Measurements from ENCODE around the gene PARPBP.

DNA sequence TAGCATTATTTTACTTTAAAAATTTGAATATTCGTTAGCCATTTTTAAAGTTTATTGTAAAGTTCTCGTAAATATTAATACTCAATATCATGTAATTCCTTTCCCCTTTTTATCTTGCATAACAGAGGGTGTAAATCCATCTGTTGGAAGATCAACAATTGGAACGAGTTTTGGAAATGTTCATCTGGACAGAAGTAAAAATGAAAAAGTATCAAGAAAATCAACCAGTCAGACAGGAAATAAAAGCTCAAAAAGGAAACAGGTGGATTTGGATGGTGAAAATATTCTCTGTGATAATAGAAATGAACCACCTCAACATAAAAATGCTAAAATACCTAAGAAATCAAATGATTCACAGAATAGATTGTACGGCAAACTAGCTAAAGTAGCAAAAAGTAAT is 75.8 kb downstream of the PARPBP start:
- TF ChIP-seq, protein P1, sequence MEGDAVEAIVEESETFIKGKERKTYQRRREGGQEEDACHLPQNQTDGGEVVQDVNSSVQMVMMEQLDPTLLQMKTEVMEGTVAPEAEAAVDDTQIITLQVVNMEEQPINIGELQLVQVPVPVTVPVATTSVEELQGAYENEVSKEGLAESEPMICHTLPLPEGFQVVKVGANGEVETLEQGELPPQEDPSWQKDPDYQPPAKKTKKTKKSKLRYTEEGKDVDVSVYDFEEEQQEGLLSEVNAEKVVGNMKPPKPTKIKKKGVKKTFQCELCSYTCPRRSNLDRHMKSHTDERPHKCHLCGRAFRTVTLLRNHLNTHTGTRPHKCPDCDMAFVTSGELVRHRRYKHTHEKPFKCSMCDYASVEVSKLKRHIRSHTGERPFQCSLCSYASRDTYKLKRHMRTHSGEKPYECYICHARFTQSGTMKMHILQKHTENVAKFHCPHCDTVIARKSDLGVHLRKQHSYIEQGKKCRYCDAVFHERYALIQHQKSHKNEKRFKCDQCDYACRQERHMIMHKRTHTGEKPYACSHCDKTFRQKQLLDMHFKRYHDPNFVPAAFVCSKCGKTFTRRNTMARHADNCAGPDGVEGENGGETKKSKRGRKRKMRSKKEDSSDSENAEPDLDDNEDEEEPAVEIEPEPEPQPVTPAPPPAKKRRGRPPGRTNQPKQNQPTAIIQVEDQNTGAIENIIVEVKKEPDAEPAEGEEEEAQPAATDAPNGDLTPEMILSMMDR (IDR thresholded peaks at IDR 0.05) = no peak
- no peak for TF ChIP-seq EP300 (IDR thresholded peaks at IDR 0.05)
